ENCODE measurements around the gene GPX4.

DNA sequence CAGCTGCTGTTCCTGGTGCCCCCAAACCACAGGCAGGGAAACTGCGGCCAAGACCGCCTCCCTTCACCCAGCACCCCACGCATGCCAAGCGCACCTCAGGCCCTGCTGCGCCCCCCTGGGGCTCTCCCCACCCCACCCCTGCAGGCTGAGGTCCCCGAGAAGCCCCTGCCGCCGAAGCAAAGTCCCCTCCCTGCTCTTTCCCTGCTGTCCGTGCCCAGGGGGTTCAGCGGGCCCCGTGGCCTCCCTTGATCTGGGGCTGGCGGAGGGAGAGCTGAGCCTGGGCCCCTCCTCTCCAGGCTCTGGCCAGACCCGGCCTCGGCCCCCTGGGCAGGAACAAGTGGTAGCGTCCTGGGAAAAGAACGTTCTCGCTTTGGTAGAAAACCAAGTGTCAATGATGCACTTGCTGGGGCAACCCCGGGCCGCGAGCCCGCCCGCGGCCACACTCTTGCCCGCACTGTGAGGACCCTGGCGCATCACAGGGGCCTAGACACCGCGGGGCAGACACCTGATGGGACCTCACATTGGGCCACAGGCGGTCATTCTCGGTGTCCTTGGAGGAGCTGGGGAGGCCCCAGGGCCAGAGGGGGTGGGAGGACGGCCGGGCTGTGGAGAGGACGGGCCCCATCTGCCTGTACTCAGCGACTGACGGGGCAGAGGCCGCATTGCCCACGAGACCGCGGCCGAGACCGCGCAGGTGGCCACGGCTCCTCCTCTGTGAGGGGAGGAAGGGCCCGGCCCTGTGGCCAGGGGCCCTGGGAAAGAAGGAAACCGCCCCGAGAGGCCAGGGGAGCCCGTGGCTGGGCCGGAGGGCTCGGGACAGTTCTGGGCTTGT is 29.0 kb downstream of the GPX4 start:
- TF ChIP-seq, protein P1, sequence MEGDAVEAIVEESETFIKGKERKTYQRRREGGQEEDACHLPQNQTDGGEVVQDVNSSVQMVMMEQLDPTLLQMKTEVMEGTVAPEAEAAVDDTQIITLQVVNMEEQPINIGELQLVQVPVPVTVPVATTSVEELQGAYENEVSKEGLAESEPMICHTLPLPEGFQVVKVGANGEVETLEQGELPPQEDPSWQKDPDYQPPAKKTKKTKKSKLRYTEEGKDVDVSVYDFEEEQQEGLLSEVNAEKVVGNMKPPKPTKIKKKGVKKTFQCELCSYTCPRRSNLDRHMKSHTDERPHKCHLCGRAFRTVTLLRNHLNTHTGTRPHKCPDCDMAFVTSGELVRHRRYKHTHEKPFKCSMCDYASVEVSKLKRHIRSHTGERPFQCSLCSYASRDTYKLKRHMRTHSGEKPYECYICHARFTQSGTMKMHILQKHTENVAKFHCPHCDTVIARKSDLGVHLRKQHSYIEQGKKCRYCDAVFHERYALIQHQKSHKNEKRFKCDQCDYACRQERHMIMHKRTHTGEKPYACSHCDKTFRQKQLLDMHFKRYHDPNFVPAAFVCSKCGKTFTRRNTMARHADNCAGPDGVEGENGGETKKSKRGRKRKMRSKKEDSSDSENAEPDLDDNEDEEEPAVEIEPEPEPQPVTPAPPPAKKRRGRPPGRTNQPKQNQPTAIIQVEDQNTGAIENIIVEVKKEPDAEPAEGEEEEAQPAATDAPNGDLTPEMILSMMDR (IDR thresholded peaks at IDR 0.05), result no peak
- TF ChIP-seq POLR2A (IDR thresholded peaks at IDR 0.05), result no peak

All from thyroid gland (tissue), 4 donors.